Measurements from ENCODE around the gene IRAK2.

The IRAK2 gene

GRCh38 chr3:10189557-10190354 lies 25.0 kb downstream of the IRAK2 start:
- DNase-seq: no peak

- DNase-seq: no peak
These were observed 28.4 kb downstream of the IRAK2 start for GRCh38 chr3:10192953-10193691.

- no peak for DNase-seq
These were observed 29.1 kb downstream of the IRAK2 start for GRCh38 chr3:10193692-10194327.

- DNase-seq: no peak
These were observed 29.8 kb downstream of the IRAK2 start for GRCh38 chr3:10194328-10195071.

- DNase-seq: no peak
These were observed 30.8 kb downstream of the IRAK2 start for GRCh38 chr3:10195366-10196089.

GRCh38 chr3:10196389-10197052 lies 31.8 kb downstream of the IRAK2 start:
- no peak for DNase-seq

GRCh38 chr3:10198226-10198625 lies 33.5 kb downstream of the IRAK2 start:
- DNase-seq: no peak

GRCh38 chr3:10198761-10199649 lies 34.3 kb downstream of the IRAK2 start:
- DNase-seq: no peak

- no peak for DNase-seq
These were observed 40.2 kb downstream of the IRAK2 start for GRCh38 chr3:10204921-10205320.

- no peak for DNase-seq
These were observed 40.9 kb downstream of the IRAK2 start for GRCh38 chr3:10205451-10206165.

- no peak for DNase-seq
These were observed 41.4 kb downstream of the IRAK2 start for GRCh38 chr3:10206166-10206511.

- DNase-seq: no peak
These were observed 48.6 kb downstream of the IRAK2 start for GRCh38 chr3:10213156-10213792.

GRCh38 chr3:10215578-10216368 lies 51.1 kb downstream of the IRAK2 start:
- no peak for DNase-seq

- DNase-seq: no peak
These were observed 52.6 kb downstream of the IRAK2 start for GRCh38 chr3:10217359-10217758.

GRCh38 chr3:10219737-10220136 lies 55.0 kb downstream of the IRAK2 start:
- DNase-seq: peak; percentile 15 to 63

- DNase-seq: no peak
These were observed 59.2 kb downstream of the IRAK2 start for GRCh38 chr3:10223676-10224639.

All from NCI-H2081 (cell line).